ENCODE results near the gene ROR2.

GRCh38 chr9:91818647-91819403 lies 131.2 kb downstream of the ROR2 start:
- TF ChIP-seq REST (IDR thresholded peaks at IDR 0.05; ENCODE audit: low read depth) (no peak), EP300 (IDR thresholded peaks at IDR 0.05; ENCODE audit: borderline replicate concordance) (no peak), RAD21 (IDR thresholded peaks at IDR 0.05; ENCODE audit: low read depth) (no peak), MAX (IDR thresholded peaks at IDR 0.05) (no peak), CREB1 (IDR thresholded peaks at IDR 0.05; ENCODE audit: low read depth) (no peak)

All from Ishikawa (cell line).